Activated naive CD8-positive, alpha-beta T cell treated with anti-CD3 and anti-CD28 coated beads, Interleukin-2, amount 10 ng/mL, durations not matched to agents 7 days and 5 days (primary cell): Measurements from ENCODE around the gene TTYH3. TPM values are rescaled to one million over a fixed set of nuclear protein-coding genes. Genes with fewer than 3 reads are reported as not detected.

Experiments
- ATAC-seq: fragments of 150-1000 bp; cut with Tn5 transposase; one replicate; pipeline ENCODE4 v1.10.0; 2021; ENCODE audit warnings: low read depth, moderate library complexity
- POLR2A ChIA-PET: fragments of 350-600 bp; sonication (Branson Sonifier 250); formaldehyde crosslinking; loops from one replicate; lab custom pipeline; 2021; ENCODE audit warnings: antibody characterized with exemption; lab: Charles Lee
- DNase-seq: peaks from one replicate; pipeline ENCODE4 v3.0.0; 2021
- H3K27ac Mint-ChIP-seq: one replicate; pipeline ENCODE4 v1.8.0; 2022; ENCODE audit warnings: mild to moderate bottlenecking, mixed read lengths
- H3K27me3 Mint-ChIP-seq: one replicate; pipeline ENCODE4 v1.8.0; 2022; ENCODE audit warnings: mild to moderate bottlenecking, moderate library complexity, mixed read lengths
- H3K36me3 Mint-ChIP-seq: one replicate; pipeline ENCODE4 v1.8.0; 2021; ENCODE audit warnings: mild to moderate bottlenecking, mixed read lengths
- H3K4me1 Mint-ChIP-seq: one replicate; pipeline ENCODE4 v1.8.0; 2021; ENCODE audit warnings: mixed read lengths
- H3K4me3 Mint-ChIP-seq: one replicate; pipeline ENCODE4 v1.8.0; 2022; ENCODE audit warnings: mild to moderate bottlenecking, moderate library complexity, mixed read lengths
- H3K9me3 Mint-ChIP-seq: one replicate; pipeline ENCODE4 v1.8.0; 2021; ENCODE audit warnings: mixed read lengths
- total RNA-seq, 2 experiments: library from RNA; stranded (reverse); gene quantifications; one replicate each; pipeline ENCODE4 v1.2.3, GENCODE V29; 2021

The TTYH3 gene
- total RNA-seq, 2 experiments from 2014 or later, result 32.0 to 33.4 TPM

GRCh38 chr7:2595258-2595860 lies 36.4 kb upstream of the TTYH3 start:
- no peak overlapping the region for H3K4me3 Mint-ChIP-seq
- no peaks in the 10 kb centered on the region for H3K9me3 Mint-ChIP-seq
- ATAC-seq (no peak), DNase-seq (no peak)
- H3K36me3 Mint-ChIP-seq, result peaks cover 5% of the 10 kb centered on the region
- H3K27ac Mint-ChIP-seq, result no peak overlapping the region
- no peaks in the 10 kb centered on the region for H3K27me3 Mint-ChIP-seq
- POLR2A ChIA-PET, result no interaction called here
- no peaks in the 10 kb centered on the region for H3K4me1 Mint-ChIP-seq

DNA sequence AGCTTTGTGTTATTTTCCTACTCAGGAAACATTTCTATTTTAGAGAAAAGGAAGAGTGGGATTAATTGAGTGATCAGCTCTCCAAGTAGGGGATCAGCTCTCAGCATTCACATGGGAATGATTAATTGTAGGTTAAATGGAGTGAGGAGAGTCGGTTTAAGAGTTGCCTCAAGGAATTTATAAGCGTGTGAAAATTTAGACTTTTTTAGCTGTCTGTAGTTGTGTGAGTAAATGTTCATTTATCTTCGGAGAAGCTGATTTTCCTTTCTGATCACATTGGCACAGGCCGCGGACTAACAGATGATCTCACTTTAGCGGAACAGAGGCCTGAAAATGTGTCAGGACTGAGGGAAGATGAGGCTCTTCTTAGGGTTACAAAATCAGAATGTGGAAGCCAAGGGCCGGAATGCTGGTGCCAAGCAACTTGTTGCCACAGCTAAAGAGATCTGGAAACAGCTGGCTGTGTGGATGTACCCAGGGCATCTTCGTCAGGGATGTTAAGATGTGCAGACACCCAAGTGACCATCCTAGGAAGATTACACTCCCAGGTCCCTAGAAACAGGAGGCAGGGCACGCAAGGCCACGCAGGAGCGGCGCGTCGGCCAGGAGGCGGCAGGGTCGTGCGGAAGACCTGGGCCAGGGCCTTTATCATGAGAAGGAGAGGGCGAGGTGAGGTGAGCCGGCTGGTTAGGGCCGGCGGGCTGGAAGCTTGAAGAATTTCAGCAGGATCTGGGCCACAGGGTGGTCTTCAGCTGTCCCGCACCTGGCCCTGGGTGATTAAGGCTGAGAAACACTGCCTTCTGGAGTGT lies 35.1 kb upstream of the TTYH3 start:
- POLR2A ChIA-PET, result no interaction called here
- no peaks in the 10 kb centered on the region for H3K27me3 Mint-ChIP-seq
- no peak overlapping the region for H3K27ac Mint-ChIP-seq

GRCh38 chr7:2597273-2597640 lies 34.5 kb upstream of the TTYH3 start:
- Mint-ChIP-seq H3K4me1 (no peaks in the 10 kb centered on the region), H3K27me3 (no peaks in the 10 kb centered on the region), H3K9me3 (no peaks in the 10 kb centered on the region), H3K36me3 (peaks cover 3% of the 10 kb centered on the region), H3K4me3 (no peak overlapping the region), H3K27ac (no peak overlapping the region)
- DNase-seq, result no peak
- POLR2A ChIA-PET, result no interaction called here
- no peak for ATAC-seq

More for the DNA sequence above, 35.1 kb upstream of the TTYH3 start:
- no peaks in the 10 kb centered on the region for H3K9me3 Mint-ChIP-seq
- ATAC-seq (no peak), DNase-seq (no peak)
- H3K4me3 Mint-ChIP-seq, result no peak overlapping the region
- H3K36me3 Mint-ChIP-seq, result peaks cover 5% of the 10 kb centered on the region
- H3K4me1 Mint-ChIP-seq, result no peaks in the 10 kb centered on the region

GRCh38 chr7:2598154-2598823 lies 33.5 kb upstream of the TTYH3 start:
- ATAC-seq, result no peak

DNA sequence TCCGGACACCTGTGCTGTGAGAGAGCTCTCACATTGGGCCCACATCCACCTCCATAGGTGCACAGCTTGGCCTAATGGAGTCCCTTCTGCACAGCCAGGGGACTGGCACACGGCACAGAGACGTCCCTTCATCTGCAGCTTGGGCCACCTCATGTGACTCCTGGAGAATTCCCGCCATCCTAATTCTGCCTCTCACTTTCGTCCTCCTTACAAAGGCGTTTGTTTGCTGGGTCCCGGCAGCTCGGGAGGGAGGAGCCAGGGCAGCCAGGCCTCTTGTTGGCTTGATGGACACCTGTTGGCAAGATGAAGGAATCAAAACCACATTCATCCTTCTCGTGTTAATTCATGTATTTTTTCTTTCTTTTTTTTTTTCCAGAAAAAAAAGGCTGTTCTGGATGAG lies 30.7 kb upstream of the TTYH3 start:
- H3K36me3 Mint-ChIP-seq, result peaks cover 3% of the 10 kb centered on the region
- no peak overlapping the region for H3K4me3 Mint-ChIP-seq
- no peak overlapping the region for H3K27ac Mint-ChIP-seq
- no peaks in the 10 kb centered on the region for H3K9me3 Mint-ChIP-seq
- ATAC-seq, result no peak
- no peaks in the 10 kb centered on the region for H3K27me3 Mint-ChIP-seq
- no peak for DNase-seq
- H3K4me1 Mint-ChIP-seq, result no peaks in the 10 kb centered on the region
- POLR2A ChIA-PET, result no interaction called here

More at GRCh38 chr7:2598154-2598823, 33.5 kb upstream of the TTYH3 start:
- H3K4me1 Mint-ChIP-seq, result no peaks in the 10 kb centered on the region
- H3K27me3 Mint-ChIP-seq, result no peaks in the 10 kb centered on the region
- no peak for DNase-seq
- H3K9me3 Mint-ChIP-seq, result no peaks in the 10 kb centered on the region
- peaks cover 3% of the 10 kb centered on the region for H3K36me3 Mint-ChIP-seq
- POLR2A ChIA-PET, result no interaction called here
- no peak overlapping the region for H3K4me3 Mint-ChIP-seq
- H3K27ac Mint-ChIP-seq, result no peak overlapping the region

GRCh38 chr7:2601907-2602306 lies 29.9 kb upstream of the TTYH3 start:
- no peaks in the 10 kb centered on the region for H3K9me3 Mint-ChIP-seq
- no peak overlapping the region for H3K27ac Mint-ChIP-seq
- H3K4me3 Mint-ChIP-seq, result no peak overlapping the region
- no peaks in the 10 kb centered on the region for H3K4me1 Mint-ChIP-seq
- POLR2A ChIA-PET, result no interaction called here
- ATAC-seq, result no peak
- H3K27me3 Mint-ChIP-seq, result no peaks in the 10 kb centered on the region
- DNase-seq, result no peak
- H3K36me3 Mint-ChIP-seq, result peaks cover 3% of the 10 kb centered on the region

DNA sequence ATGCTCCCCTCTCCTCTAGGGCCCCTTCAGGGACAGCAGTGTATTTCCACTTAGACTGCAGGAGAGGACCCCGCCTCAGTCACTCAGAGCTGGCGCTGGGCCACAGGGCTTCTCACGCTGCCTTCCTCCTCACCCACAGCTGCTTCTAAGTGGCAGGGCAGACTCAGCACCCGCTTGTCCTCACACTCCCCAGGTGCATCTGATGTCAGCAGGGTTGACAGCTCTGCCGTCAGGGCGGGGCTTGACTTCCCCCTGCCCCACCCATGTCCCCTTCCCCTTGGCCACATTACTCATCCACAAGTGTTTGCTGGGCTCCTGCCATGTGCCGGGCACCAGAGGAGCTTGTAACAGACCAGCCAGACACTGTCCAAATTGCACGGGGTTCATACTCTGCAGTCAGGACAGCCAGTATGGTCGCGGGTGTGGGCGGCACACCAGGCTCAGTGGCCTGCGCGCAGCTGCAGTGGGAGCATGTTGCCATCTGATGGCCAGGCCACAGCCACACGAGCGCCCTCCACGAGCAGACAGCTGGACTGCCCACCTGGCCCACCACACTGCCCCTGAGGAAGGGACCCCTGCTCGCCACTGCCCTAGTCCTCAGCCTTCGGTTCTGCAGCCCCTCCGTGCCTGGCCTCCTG lies 29.3 kb upstream of the TTYH3 start:
- Mint-ChIP-seq H3K27ac (no peak overlapping the region), H3K4me1 (no peaks in the 10 kb centered on the region), H3K4me3 (no peak overlapping the region), H3K9me3 (no peaks in the 10 kb centered on the region), H3K27me3 (no peaks in the 10 kb centered on the region), H3K36me3 (peaks cover 3% of the 10 kb centered on the region)
- no peak for DNase-seq
- no peak for ATAC-seq
- POLR2A ChIA-PET, result no interaction called here

DNA sequence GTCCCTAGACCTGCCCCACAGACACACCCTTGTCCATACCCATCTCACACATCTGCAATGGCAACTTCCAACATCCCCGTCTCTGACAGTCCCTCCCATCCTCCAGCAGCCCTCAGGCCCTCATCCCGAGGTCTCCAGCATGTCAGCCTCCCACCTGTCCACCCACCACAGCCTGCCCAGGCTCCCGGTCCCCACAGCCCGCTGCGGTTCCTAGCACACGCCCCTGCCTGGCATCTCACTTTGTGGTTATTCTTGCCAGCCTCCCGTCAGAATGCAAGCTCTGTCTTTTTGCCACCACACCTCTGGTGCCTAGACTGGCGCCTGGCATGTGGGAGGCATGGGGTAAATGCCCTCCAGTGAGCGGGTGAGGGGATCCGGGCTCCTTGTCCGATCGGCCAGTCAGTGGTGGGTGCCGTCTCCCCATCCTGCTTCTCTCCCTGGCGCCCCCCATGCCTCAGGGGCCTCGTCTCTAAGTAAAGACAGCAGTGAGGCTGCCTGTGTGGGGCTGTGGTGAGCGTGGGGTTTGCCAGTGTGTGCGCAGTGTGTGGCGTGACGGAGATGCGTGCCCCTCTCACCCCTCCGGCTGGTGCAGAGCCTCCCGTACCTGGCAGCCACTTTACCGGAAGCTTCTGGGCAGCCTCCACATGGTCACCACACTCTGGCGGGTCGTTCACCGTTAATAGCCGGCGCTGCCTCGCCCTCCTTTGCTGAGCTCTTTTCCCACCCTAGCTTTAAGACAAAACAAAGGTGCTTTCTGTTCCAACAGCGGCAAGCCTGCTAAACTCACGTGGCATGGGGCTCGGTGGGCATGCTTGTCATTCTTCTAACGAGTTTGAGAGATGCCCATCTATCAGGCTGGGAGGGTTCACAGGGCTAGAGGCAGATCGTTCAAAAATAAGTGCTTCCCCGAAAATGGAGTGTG lies 28.5 kb upstream of the TTYH3 start:
- POLR2A ChIA-PET, result no interaction called here
- ATAC-seq, result no peak
- Mint-ChIP-seq H3K27me3 (no peaks in the 10 kb centered on the region), H3K36me3 (peaks cover 3% of the 10 kb centered on the region), H3K27ac (no peak overlapping the region), H3K9me3 (no peaks in the 10 kb centered on the region), H3K4me3 (no peak overlapping the region), H3K4me1 (peaks cover 2% of the 10 kb centered on the region)
- no peak for DNase-seq

DNA sequence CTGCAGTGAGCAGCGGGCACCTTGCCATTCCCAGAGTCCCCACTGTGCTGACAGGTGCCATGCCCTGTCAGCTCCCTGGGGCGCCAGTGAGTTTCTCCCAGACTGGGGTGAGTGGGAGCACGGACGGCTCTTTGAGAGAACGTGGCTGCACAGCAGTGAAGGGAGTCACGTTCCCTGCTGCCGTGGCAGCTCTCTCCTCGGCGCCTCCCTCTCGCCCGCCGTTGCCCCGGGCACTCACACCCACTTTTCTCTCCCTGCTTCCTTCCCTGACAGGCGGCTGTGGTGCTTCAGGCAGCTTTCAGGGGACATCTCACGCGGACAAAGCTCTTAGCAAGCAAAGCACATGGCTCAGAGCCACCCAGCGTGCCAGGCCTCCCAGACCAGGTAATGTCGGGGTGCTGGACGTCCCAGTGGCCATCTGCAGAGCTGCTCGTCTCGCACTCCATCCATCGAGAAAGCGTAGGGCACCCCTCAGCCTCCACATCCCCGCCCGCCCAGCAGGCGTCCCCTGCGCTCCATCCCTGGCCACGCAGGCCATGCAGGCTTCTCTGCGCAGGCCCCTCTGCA lies 27.1 kb upstream of the TTYH3 start:
- Mint-ChIP-seq H3K27ac (no peak overlapping the region), H3K36me3 (no peaks in the 10 kb centered on the region), H3K4me3 (no peak overlapping the region), H3K27me3 (no peaks in the 10 kb centered on the region), H3K4me1 (peaks cover 8% of the 10 kb centered on the region), H3K9me3 (no peaks in the 10 kb centered on the region)
- POLR2A ChIA-PET, result no interaction called here
- no peak for ATAC-seq
- DNase-seq, result no peak

DNA sequence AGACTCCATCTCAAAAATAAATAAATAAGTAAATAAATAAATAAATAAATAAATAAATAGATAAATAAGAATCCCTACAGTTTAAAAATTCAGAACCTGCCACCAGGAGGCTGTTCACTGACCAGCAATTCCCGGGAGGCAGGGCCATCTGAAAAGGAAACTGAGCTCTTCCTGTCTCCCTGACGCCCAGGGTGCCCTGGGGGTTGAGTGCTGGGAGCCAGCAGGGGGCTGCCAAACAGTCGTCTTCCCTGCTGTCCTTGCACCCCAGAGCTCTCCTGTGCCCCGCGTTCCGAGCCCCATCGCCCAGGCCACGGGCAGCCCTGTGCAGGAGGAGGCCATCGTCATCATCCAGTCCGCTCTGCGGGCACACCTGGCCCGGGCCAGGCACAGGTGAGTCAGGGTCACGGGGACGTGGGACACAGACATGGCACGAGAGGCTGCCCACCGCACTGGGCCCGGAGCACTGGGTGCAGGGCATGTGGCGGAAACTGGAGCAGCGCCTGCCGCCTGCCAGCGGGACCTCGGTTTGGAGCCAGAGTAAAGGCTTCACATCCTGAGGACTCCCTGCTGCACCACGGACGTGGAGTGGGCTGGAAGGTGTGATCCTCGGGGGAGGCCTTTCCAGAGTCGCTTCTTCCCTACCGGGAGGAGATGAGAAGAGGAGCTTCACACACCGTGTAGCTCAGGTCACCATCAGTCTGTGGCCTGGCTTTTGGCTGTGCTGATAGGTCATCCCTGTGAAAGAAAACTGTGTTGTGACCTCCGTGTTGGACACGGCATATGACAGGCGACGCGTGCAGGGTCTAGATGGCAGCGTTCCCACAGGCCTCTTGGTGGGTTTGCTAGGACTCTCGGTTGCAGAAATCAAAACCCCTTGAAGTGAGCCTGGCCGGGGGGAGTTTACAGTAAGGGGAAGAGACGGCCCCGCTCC lies 25.9 kb upstream of the TTYH3 start:
- peaks cover 2% of the 10 kb centered on the region for H3K27me3 Mint-ChIP-seq
- no peak for DNase-seq

GRCh38 chr7:2606539-2606936 lies 25.2 kb upstream of the TTYH3 start:
- no peaks in the 10 kb centered on the region for H3K36me3 Mint-ChIP-seq
- ATAC-seq (no peak), DNase-seq (no peak)
- no peaks in the 10 kb centered on the region for H3K9me3 Mint-ChIP-seq
- peaks cover 2% of the 10 kb centered on the region for H3K27me3 Mint-ChIP-seq
- peaks cover 8% of the 10 kb centered on the region for H3K4me1 Mint-ChIP-seq
- POLR2A ChIA-PET, result no interaction called here
- no peak overlapping the region for H3K4me3 Mint-ChIP-seq
- no peak overlapping the region for H3K27ac Mint-ChIP-seq

More for the DNA sequence above, 25.9 kb upstream of the TTYH3 start:
- Mint-ChIP-seq H3K36me3 (no peaks in the 10 kb centered on the region), H3K4me3 (no peak overlapping the region), H3K27ac (no peak overlapping the region), H3K4me1 (peaks cover 8% of the 10 kb centered on the region), H3K9me3 (no peaks in the 10 kb centered on the region)
- ATAC-seq, result no peak
- POLR2A ChIA-PET, result no interaction called here
